Liver (tissue), 3 donors: Measurements from ENCODE around the gene CADPS.

ENCODE experiments used
- ATF3 ChIP-seq: IDR thresholded peaks from 2 replicates; pipeline ENCODE4 v1.6.1; 2016; ENCODE audit warnings: antibody characterized with exemption
- EGR1 ChIP-seq, 2 donors: IDR thresholded peaks; 2 replicates each; pipeline ENCODE4 v1.6.1; 2016 to 2018; ENCODE audit warnings: antibody characterized with exemption in 2 of 2, low read depth in 2 of 2
- HNF4G ChIP-seq: IDR thresholded peaks from 2 replicates; pipeline ENCODE4 v1.6.1; 2016; ENCODE audit warnings: antibody characterized with exemption
- JUND ChIP-seq, 2 donors: IDR thresholded peaks; 2 replicates each; pipeline ENCODE4 v1.6.1; 2016; ENCODE audit warnings: antibody characterized with exemption in 2 of 2
- RAD21 ChIP-seq, 2 donors: IDR thresholded peaks; 2 replicates each; pipeline ENCODE4 v1.6.1; 2016; ENCODE audit warnings: antibody characterized with exemption in 2 of 2, mild to moderate bottlenecking in 2 of 2
- REST ChIP-seq: IDR thresholded peaks from 2 replicates; pipeline ENCODE4 v1.6.1; 2016; ENCODE audit warnings: antibody characterized with exemption, mild to moderate bottlenecking
- SP1 ChIP-seq: IDR thresholded peaks from 2 replicates; pipeline ENCODE4 v1.6.1; 2018; ENCODE audit warnings: antibody characterized with exemption, mild to moderate bottlenecking
- YY1 ChIP-seq: IDR thresholded peaks from 2 replicates; pipeline ENCODE4 v1.6.1; 2016; ENCODE audit warnings: antibody characterized with exemption, mild to moderate bottlenecking
- TF ChIP-seq, protein P1 (sequence below): fragments of 150-350 bp; IDR thresholded peaks from 2 replicates; pipeline ENCODE4 v1.5.1; 2017; ENCODE audit warnings: improper control_type of control experiment, low read depth, low read length; ENCODE audit not compliant: missing input control
- TF ChIP-seq, protein P2 (sequence below): IDR thresholded peaks from 2 replicates; pipeline ENCODE4 v1.6.1; 2016; ENCODE audit warnings: antibody characterized with exemption
- donor health status: healthy.
- donor health status: healthy.

DNA sequence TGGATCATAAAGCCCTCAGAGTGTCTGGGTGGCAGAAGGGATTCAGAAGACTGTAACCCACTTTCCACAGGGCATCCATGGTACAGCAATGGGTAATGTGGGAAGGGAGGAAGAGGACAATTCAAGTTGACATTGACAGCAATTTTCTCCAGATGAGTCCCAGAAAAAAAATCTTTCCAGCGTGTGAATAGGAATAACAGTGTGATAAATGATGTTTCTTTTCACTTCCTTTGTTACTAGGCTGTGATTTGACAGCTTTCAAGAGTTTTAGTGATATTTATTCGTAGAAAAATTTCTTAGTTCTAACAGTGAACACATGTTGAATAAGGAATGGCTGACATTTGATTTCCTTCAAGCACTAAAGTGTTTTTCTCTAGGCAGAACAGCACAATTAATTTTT lies 186.4 kb downstream of the CADPS start:
- TF ChIP-seq YY1 (no peak), EGR1 (IDR thresholded peaks at IDR 0.05; ENCODE audit: low read depth in 2 of 2) (no peak), SP1 (no peak), RAD21 (IDR thresholded peaks at IDR 0.05) (no peak), REST (no peak), JUND (IDR thresholded peaks at IDR 0.05) (no peak), HNF4G (no peak), ATF3 (no peak)
- TF ChIP-seq, protein P1, sequence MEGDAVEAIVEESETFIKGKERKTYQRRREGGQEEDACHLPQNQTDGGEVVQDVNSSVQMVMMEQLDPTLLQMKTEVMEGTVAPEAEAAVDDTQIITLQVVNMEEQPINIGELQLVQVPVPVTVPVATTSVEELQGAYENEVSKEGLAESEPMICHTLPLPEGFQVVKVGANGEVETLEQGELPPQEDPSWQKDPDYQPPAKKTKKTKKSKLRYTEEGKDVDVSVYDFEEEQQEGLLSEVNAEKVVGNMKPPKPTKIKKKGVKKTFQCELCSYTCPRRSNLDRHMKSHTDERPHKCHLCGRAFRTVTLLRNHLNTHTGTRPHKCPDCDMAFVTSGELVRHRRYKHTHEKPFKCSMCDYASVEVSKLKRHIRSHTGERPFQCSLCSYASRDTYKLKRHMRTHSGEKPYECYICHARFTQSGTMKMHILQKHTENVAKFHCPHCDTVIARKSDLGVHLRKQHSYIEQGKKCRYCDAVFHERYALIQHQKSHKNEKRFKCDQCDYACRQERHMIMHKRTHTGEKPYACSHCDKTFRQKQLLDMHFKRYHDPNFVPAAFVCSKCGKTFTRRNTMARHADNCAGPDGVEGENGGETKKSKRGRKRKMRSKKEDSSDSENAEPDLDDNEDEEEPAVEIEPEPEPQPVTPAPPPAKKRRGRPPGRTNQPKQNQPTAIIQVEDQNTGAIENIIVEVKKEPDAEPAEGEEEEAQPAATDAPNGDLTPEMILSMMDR, result no peak
- TF ChIP-seq, protein P2, sequence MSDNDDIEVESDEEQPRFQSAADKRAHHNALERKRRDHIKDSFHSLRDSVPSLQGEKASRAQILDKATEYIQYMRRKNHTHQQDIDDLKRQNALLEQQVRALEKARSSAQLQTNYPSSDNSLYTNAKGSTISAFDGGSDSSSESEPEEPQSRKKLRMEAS, result no peak
